ENCODE measurements around the gene SARNP. TPM values are rescaled to one million over a fixed set of nuclear protein-coding genes. Genes with fewer than 3 reads are reported as not detected.

Gene SARNP
- total and polyA plus RNA-seq, 8 donors = 16.1 to 200 (median 87.1) TPM

DNA sequence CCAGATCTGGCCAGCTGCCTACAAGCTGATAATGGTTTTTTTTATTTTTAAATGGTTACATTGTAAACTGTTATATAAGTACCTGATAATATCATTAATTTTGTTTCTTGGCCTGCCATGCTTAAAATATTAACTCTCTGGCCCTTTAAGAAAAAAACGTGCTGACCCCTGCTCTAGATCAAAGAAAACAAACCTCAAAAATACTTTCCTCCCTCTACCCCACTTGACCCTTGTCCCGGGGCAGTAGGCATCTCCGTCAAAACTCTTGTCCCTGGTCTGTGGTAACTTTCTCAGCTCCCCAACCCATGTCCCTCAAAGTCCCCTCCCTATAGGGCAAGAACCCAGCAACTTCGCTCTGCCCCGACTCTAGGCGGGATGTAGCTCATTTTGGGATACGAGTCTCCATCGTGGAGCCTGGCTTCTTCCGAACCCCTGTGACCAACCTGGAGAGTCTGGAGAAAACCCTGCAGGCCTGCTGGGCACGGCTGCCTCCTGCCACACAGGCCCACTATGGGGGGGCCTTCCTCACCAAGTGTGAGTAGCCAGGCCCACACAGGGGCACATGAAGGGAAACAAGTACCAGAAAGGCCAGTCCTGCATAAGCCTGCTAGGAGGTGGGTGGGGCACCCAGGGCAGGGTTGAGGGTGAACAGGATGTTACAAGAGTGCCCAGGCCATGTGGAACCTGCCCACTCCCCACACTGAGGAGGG, 93.9 kb downstream of the SARNP start:
- intact Hi-C loops (cut with DNase I; ENCODE audit: low total_unique reads) = no loop called here
- no peak overlapping the region for H3K4me3 ChIP-seq
- TF ChIP-seq, protein P1, sequence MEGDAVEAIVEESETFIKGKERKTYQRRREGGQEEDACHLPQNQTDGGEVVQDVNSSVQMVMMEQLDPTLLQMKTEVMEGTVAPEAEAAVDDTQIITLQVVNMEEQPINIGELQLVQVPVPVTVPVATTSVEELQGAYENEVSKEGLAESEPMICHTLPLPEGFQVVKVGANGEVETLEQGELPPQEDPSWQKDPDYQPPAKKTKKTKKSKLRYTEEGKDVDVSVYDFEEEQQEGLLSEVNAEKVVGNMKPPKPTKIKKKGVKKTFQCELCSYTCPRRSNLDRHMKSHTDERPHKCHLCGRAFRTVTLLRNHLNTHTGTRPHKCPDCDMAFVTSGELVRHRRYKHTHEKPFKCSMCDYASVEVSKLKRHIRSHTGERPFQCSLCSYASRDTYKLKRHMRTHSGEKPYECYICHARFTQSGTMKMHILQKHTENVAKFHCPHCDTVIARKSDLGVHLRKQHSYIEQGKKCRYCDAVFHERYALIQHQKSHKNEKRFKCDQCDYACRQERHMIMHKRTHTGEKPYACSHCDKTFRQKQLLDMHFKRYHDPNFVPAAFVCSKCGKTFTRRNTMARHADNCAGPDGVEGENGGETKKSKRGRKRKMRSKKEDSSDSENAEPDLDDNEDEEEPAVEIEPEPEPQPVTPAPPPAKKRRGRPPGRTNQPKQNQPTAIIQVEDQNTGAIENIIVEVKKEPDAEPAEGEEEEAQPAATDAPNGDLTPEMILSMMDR (IDR thresholded peaks at IDR 0.05) = no peak
- TF ChIP-seq POLR2AphosphoS5 (IDR thresholded peaks at IDR 0.05) (peak in 1 of 3 donors; percentile 2), POLR2A (IDR thresholded peaks at IDR 0.05) (no peak), EP300 (IDR thresholded peaks at IDR 0.05) (no peak)
- H3K9me3 ChIP-seq = no peaks in the 10 kb centered on the region
- 19 to 55% (median 26%) methylated on average over 10 of the region's 10 CpGs for WGBS, 5 donors
- peaks cover 81 to 91% (median 87%) of the 10 kb centered on the region in 4 donors for H3K4me1 ChIP-seq
- no peak for DNase-seq
- peak overlapping the region; percentile 14 to 100 (median 89) for H3K27ac ChIP-seq
- H3K36me3 ChIP-seq = peaks cover 31 to 60% (median 40%) of the 10 kb centered on the region in 4 donors
- no peaks in the 10 kb centered on the region for H3K27me3 ChIP-seq

DNA sequence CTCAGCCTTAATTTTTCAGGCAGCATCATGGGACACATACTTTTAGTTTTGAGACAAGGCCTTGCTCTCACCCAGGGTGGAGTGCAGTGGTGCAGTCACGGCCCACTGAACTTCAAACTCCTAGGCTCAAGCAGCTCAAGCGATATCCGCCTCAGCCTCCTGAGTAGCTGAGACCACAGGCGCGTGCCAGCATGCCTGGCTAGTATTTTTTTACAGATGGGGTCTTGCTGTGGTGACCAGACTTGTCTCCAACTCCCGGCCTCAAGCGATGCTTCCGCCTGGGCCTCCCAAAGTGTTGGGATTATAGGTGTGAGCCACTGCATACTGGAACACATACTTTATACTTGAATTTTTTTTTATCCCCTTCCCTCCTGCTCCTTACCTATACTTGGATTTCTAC, 94.6 kb downstream of the SARNP start:
- intact Hi-C loops (cut with DNase I; ENCODE audit: low total_unique reads) = no loop called here
- Histone ChIP-seq H3K9me3 (no peaks in the 10 kb centered on the region), H3K4me1 (peaks cover 88 to 98% (median 93%) of the 10 kb centered on the region in 4 donors), H3K27me3 (no peaks in the 10 kb centered on the region), H3K4me3 (no peak overlapping the region), H3K27ac (peak overlapping the region in 4 of 5 donors; percentile 52 to 100 (median 93)), H3K36me3 (peaks cover 31 to 60% (median 40%) of the 10 kb centered on the region in 4 donors)
- DNase-seq = no peak
- TF ChIP-seq POLR2AphosphoS5 (IDR thresholded peaks at IDR 0.05) (no peak), POLR2A (IDR thresholded peaks at IDR 0.05) (no peak), EP300 (IDR thresholded peaks at IDR 0.05) (no peak)
- TF ChIP-seq, protein P1 (IDR thresholded peaks at IDR 0.05) = no peak
- WGBS, 5 donors = 83 to 87% (median 85%) methylated on average over 5 to 8 of the region's 8 CpGs

DNA sequence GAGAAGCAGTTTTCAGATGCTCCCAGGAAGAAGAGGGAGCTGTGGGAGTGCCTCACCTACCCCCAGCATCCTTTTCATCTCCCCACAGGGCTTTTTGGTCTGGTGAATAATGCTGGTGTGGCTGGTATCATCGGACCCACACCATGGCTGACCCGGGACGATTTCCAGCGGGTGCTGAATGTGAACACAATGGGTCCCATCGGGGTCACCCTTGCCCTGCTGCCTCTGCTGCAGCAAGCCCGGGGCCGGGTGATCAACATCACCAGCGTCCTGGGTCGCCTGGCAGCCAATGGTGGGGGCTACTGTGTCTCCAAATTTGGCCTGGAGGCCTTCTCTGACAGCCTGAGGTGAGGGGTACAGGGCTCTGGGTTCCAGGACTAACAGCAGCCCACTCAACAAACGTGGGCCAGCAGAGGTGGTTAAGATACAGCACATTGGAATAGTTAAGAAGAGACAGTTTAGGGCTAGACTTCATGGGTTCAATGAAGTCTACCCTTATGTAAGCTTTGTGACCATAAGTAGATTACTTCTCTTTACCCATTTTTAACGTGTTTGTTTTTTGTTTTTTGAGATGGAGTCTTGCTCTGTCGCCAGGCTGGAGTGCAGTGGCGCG, 95.8 kb downstream of the SARNP start:
- H3K9me3 ChIP-seq = no peaks in the 10 kb centered on the region
- 42 to 74% (median 54%) methylated on average over 8 to 14 of the region's 14 CpGs for WGBS, 5 donors

DNA sequence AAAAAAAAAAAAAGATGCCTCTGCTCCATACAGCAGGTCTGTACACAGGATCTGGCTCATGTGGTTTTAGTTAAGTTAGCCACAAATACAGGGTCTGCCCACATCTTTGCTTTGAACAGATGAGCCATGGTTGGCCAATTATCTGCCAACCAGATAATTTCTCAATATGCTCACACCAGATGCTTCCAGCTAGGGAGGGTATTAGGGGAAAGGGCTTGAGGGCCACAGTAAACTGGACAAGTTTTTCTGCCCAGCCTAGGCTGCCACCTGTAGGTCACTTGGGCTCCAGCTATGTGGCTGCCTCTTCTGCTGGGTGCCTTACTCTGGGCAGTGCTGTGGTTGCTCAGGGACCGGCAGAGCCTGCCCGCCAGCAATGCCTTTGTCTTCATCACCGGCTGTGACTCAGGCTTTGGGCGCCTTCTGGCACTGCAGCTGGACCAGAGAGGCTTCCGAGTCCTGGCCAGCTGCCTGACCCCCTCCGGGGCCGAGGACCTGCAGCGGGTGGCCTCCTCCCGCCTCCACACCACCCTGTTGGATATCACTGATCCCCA, 96.6 kb downstream of the SARNP start:
- 6 to 29% (median 16%) methylated on average over 4 to 9 of the region's 9 CpGs for WGBS, 5 donors
- intact Hi-C loops (cut with DNase I; ENCODE audit: low total_unique reads) = no loop called here

More for the DNA sequence above, 95.8 kb downstream of the SARNP start:
- no peak for TF ChIP-seq POLR2AphosphoS5 (IDR thresholded peaks at IDR 0.05)
- TF ChIP-seq, protein P1 (IDR thresholded peaks at IDR 0.05) = no peak
- TF ChIP-seq POLR2A (IDR thresholded peaks at IDR 0.05) = no peak
- TF ChIP-seq EP300 (IDR thresholded peaks at IDR 0.05) = no peak
- Histone ChIP-seq H3K4me3 (peak overlapping the region in 1 of 4 donors; percentile 20), H3K4me1 (peaks cover 89 to 98% (median 94%) of the 10 kb centered on the region in 4 donors), H3K27me3 (no peaks in the 10 kb centered on the region), H3K36me3 (peaks cover 26 to 54% (median 35%) of the 10 kb centered on the region in 4 donors), H3K27ac (peak overlapping the region; percentile 69 to 100 (median 97))
- no peak for DNase-seq
- intact Hi-C loops (cut with DNase I; ENCODE audit: low total_unique reads) = no loop called here

More for the DNA sequence above, 96.6 kb downstream of the SARNP start:
- no peaks in the 10 kb centered on the region for H3K9me3 ChIP-seq
- TF ChIP-seq, protein P1 (IDR thresholded peaks at IDR 0.05) = peak in 4 of 7 experiments; percentile 45 to 74 (median 56)
- TF ChIP-seq EP300 (IDR thresholded peaks at IDR 0.05) (no peak), POLR2AphosphoS5 (IDR thresholded peaks at IDR 0.05) (peak in 2 of 3 donors; percentile 41 to 88)
- H3K4me1 ChIP-seq = peaks cover 83 to 94% (median 92%) of the 10 kb centered on the region in 4 donors
- peak; percentile 84 to 85 for DNase-seq
- peak overlapping the region in 1 of 4 donors; percentile 20 for H3K4me3 ChIP-seq
- H3K27me3 ChIP-seq = no peaks in the 10 kb centered on the region
- H3K36me3 ChIP-seq = peaks cover 19 to 47% (median 28%) of the 10 kb centered on the region in 4 donors
- peak overlapping the region; percentile 69 to 100 (median 97) for H3K27ac ChIP-seq

Measured in stomach (tissue), 9 donors.